ENCODE data around the gene LRRC37A3.
"Not testable (repeated sequence)": the region's sequence is repeated elsewhere in the genome, so short reads cannot be mapped to it uniquely, and the experiment has no call there.

The LRRC37A3 gene

GRCh38 chr17:64829824-64830630 lies 89.3 kb downstream of the LRRC37A3 start:
- not testable (repeated sequence) for DNase-seq

- not testable (repeated sequence) for DNase-seq
These were observed 90.2 kb downstream of the LRRC37A3 start for GRCh38 chr17:64829068-64829467.

- not testable (repeated sequence) for DNase-seq
These were observed 100.4 kb downstream of the LRRC37A3 start for GRCh38 chr17:64818904-64819303.

- DNase-seq: not testable (repeated sequence)
These were observed 103.5 kb downstream of the LRRC37A3 start for GRCh38 chr17:64815833-64816198.

- not testable (repeated sequence) for DNase-seq
These were observed 104.1 kb downstream of the LRRC37A3 start for GRCh38 chr17:64814993-64815832.

- not testable (repeated sequence) for DNase-seq
These were observed 110.9 kb downstream of the LRRC37A3 start for GRCh38 chr17:64808178-64808977.
